Heart left ventricle (tissue), 16 donors: ENCODE results near the gene ICOSLG. TPM values are rescaled to one million over a fixed set of nuclear protein-coding genes. Genes with fewer than 3 reads are reported as not detected.

Source experiments
- ATAC-seq, 4 donors: fragments of 200-7000 bp; cut with Tn5 transposase; one replicate each; pipeline ENCODE4 v1.9.1; 2020 to 2022; ENCODE audit warnings: moderate library complexity in 4 of 4, mild to moderate bottlenecking in 3 of 4, moderate number of reproducible peaks in 1 of 4
- DNase-seq, 5 donors: peaks; one replicate each; pipeline ENCODE4 v3.0.0-alpha.2; 2020
- H3K27ac ChIP-seq, 12 donors: fragments of 200-600 bp; sonication (generic) in 4 of 12; one replicate each; pipeline versions ENCODE4 v1.5.0 to v1.8.0; 2016 to 2022; ENCODE audit warnings: mild to moderate bottlenecking in 2 of 12
- H3K27me3 ChIP-seq, 9 donors: fragments of 200-600 bp; sonication (generic) in 2 of 9; one replicate each; pipeline versions ENCODE4 v1.5.1 to v1.8.0; 2016 to 2022; ENCODE audit warnings: mild to moderate bottlenecking in 3 of 9
- H3K36me3 ChIP-seq, 9 donors: fragments of 200-600 bp; sonication (generic) in 2 of 9; one replicate each; pipeline versions ENCODE4 v1.5.0 to v1.8.0; 2018 to 2022; ENCODE audit warnings: mild to moderate bottlenecking in 2 of 9
- H3K4me1 ChIP-seq, 12 donors: fragments of 200-600 bp; sonication (generic) in 4 of 12; one replicate each; pipeline versions ENCODE4 v1.5.0 to v1.8.0; 2016 to 2022; ENCODE audit warnings: mild to moderate bottlenecking in 3 of 12
- H3K4me3 ChIP-seq, 12 donors: fragments of 200-600 bp; sonication (generic) in 4 of 12; one replicate each; pipeline versions ENCODE4 v1.5.0 to v1.8.0; 2017 to 2022; ENCODE audit warnings: mild to moderate bottlenecking in 9 of 12, moderate library complexity in 4 of 12
- H3K9me3 ChIP-seq, 12 donors: fragments of 200-600 bp; sonication (generic) in 4 of 12; one replicate each; pipeline versions ENCODE4 v1.5.0 to v1.8.0; 2016 to 2022; ENCODE audit warnings: mild to moderate bottlenecking in 1 of 12
- CTCF ChIP-seq, 12 donors: fragments of 200-600 bp; sonication (generic) in 4 of 12; IDR thresholded peaks; one replicate each; pipeline versions ENCODE4 v1.5.0 to v1.8.0; 2018 to 2022; ENCODE audit warnings: antibody characterized with exemption in 12 of 12, mild to moderate bottlenecking in 5 of 12
- POLR2A ChIP-seq, 2 donors: fragments of 450-650 bp; IDR thresholded peaks; one replicate each; pipeline ENCODE4 v1.6.1; 2017; ENCODE audit warnings: antibody characterized with exemption in 2 of 2, mild to moderate bottlenecking in 2 of 2, moderate library complexity in 2 of 2
- WGBS, 4 donors: extraction: QIAGEN DNeasy Blood & Tissue Kit in 2 of 4; methylation state at CpG; one replicate each; pipeline versions ENCODE4 v1.1.5 to v1.1.7; 2013 to 2018; 5-methylcytosine and 5-hydroxymethylcytosine counted together
- intact Hi-C, 10 donors: fragments of 100-400 bp; cut with DNase I; formaldehyde crosslinking; loops; one replicate each; pipeline versions ENCODE4 v1.11.1 to v1.14.2; 2022
- polyA plus RNA-seq, 2 donors: library from polyadenylated mRNA; stranded (reverse); fragments of 200-250 nt; gene quantifications; one replicate each; pipeline ENCODE4 v1.2.3, GENCODE V29; 2013
- total RNA-seq, 9 donors: library from RNA; depleted of rRNA in 2 of 9; stranded (reverse); fragments of >200 nt in 2 of 9; fragmentation: NEBNext Ultra II Directional in 3 of 9; extraction: Animal tissue kit (Norgen Biotek cat#: 25700) in 3 of 9; gene quantifications; one replicate each; pipeline versions ENCODE4 v1.1.0 to v1.2.4, GENCODE V29; 2016 to 2023
- donor health status: ischemic (EF 13 %, LVEDD 7.1; RV severe dilation, severe dysfunction).
- donor health status: healthy with polysubstance abuse.
- donor health status: DM: no; HTN: yes; CAD: no.
- donor health status: DM: no; HTN: no; CAD: no.
- donor health status: ischemic (EF 25% LVEDD 6.9; RV normal size, moderate dysfunction).
- donor health status: ischemic (EF 25% LVEDD 5.7; RV mildly dilated, moderate dysfunction).
- donor health status: healthy.
- donor health status: DM: yes; HTN: yes; CAD: no.
- donor health status: ischemic (EF 35%, LVEDD 5.7; RV mildly dilated, moderate dysfunction).
- donor health status: nonischemic (EF 11% LVEDD 7.7; RV severe dilation, severe dysfunction).
- donor health status: DM: yes; HTN: yes; CAD: no.
- donor health status: PGD.
- donor health status: ischemic (EF 29% LVEDD 5.4; RV normal size, mild dysfunction).
- donor health status: nonischemic (EF 23%, LVEDD 6.1; RV moderate dilation, normal function).

Gene ICOSLG
- total and polyA plus RNA-seq, 11 donors, result 0.78 to 5.5 (median 1.5) TPM

GRCh38 chr21:44262338-44263056, 21.8 kb upstream of the ICOSLG start:
- Histone ChIP-seq H3K27me3 (peaks cover 0 to 8% (median 0%) of the 10 kb centered on the region in 9 donors), H3K36me3 (no peaks in the 10 kb centered on the region), H3K4me3 (no peak overlapping the region), H3K27ac (no peak overlapping the region), H3K4me1 (no peaks in the 10 kb centered on the region), H3K9me3 (peaks cover 0 to 11% (median 1%) of the 10 kb centered on the region in 12 donors)
- DNase-seq (peak in 1 of 5 donors; percentile 26), ATAC-seq (no peak)
- WGBS, 4 donors, result 82 to 85% (median 84%) methylated on average over 11 to 12 of the region's 12 CpGs
- intact Hi-C loops, result no loop called here
- TF ChIP-seq POLR2A (IDR thresholded peaks at IDR 0.05) (no peak), CTCF (IDR thresholded peaks at IDR 0.05) (no peak)

- DNase-seq (peak in 1 of 5 donors; percentile 26), ATAC-seq (no peak)
- Histone ChIP-seq H3K36me3 (no peaks in the 10 kb centered on the region), H3K27me3 (peaks cover 0 to 8% (median 0%) of the 10 kb centered on the region in 9 donors), H3K4me3 (no peak within 1 kb of the TSS), H3K9me3 (peaks cover 0 to 11% (median 1%) of the 10 kb centered on the region in 12 donors), H3K27ac (no peak within 1 kb of the TSS), H3K4me1 (no peaks in the 10 kb centered on the region)
- TF ChIP-seq POLR2A (IDR thresholded peaks at IDR 0.05) (no peak), CTCF (IDR thresholded peaks at IDR 0.05) (no peak)
- intact Hi-C loops, result no loop called here
- 66 to 77% (median 72%) methylated on average over 12 to 19 of the region's 19 CpGs for WGBS, 4 donors
These were observed 21.0 kb upstream of the ICOSLG start, which contains the start of gene DNMT3L for GRCh38 chr21:44261675-44262295. DNMT3L (minus strand) TSS chr21:44261897; CDS start chr21:44261259, 638 bp downstream.

GRCh38 chr21:44260791-44261631, 20.3 kb upstream of the ICOSLG start:
- Histone ChIP-seq H3K9me3 (peaks cover 0 to 11% (median 1%) of the 10 kb centered on the region in 12 donors), H3K4me1 (no peaks in the 10 kb centered on the region), H3K27me3 (peaks cover 0 to 8% (median 0%) of the 10 kb centered on the region in 9 donors), H3K4me3 (no peak overlapping the region), H3K36me3 (no peaks in the 10 kb centered on the region), H3K27ac (no peak overlapping the region)
- DNase-seq (peak in 1 of 5 donors; percentile 34), ATAC-seq (no peak)
- intact Hi-C loops, result no loop called here
- WGBS, 4 donors, result 73 to 83% (median 78%) methylated on average over 16 to 19 of the region's 19 CpGs
- TF ChIP-seq POLR2A (IDR thresholded peaks at IDR 0.05), result no peak
- no peak for TF ChIP-seq CTCF (IDR thresholded peaks at IDR 0.05)
